HUDEP-2 (cell line): Measurements from ENCODE around the gene ICE1.
"Not testable (repeated sequence)": the region's sequence is repeated elsewhere in the genome, so short reads cannot be mapped to it uniquely, and the experiment has no call there.

Experiments
- DNase-seq, 76 experiments: peaks; one replicate each; lab custom pipeline; 2025; ENCODE audit not compliant: unreplicated experiment in 76 of 76; lab: John Stamatoyannopoulos, UW

The ICE1 gene

DNA sequence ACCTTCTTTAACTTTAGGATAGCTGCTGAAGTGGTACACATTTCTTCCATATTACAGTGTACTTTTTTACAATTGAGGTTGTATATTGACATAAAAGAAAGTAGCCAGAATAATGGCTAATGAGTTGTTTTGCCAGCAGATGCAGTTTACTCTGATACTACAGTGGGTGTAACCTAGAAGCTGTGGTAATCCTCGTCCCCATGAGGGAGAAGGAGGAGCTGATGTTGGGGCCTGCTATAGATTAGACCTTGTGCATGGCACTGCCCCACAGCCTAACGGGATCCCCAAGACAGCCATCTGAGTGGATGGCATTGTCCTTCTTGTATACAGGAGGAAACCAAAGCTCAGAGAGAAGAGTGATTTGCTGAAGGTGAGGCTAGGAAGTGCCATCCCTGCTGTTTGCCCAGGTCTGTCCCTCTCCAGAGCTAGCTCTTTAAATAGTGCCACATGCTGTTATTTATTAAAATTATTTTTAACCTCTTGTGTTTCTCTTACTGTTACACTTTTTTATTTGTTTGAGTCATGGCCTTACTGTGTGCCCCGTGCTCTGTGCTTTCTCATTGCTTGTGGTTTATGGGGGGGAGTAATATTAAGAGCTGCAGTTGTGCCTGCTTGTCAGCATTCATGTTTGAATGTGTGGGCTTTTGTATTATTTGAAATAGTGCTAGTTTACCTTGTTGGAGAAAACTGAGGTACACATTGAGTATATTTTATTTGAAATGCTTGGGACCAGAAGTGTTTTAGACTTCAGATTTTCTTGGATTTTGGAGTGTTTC, 65.3 kb downstream of the ICE1 start:
- DNase-seq: peak in 14 of 76 experiments; percentile 1 to 38 (median 14)

DNA sequence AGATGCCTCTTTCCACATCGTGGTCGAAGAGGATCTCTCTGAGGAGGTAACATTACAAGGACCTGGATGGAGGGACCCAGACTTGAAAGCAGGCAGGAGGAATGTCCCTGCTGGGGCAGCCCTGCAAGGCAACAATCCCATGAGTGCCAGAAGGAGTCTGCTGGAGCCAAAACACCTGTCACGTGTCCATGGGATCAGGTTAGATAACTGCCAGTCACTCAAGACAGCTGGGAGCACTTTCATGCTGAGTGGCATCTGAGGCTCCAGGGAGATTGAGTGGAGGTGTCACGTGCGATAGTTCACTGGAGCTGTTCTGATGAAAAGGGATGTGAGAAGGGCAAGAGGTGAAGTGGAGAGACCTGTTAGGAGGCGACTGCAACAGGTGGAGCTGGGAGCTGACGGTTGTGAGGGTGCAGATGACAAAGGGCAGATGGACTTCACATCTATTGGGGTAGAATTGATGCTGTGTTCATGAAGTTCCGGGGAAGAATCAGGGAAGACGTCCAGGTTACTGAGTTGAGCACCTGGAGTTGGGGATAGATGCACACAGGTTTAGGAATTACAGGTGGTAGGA, 68.4 kb downstream of the ICE1 start:
- no peak for DNase-seq

DNA sequence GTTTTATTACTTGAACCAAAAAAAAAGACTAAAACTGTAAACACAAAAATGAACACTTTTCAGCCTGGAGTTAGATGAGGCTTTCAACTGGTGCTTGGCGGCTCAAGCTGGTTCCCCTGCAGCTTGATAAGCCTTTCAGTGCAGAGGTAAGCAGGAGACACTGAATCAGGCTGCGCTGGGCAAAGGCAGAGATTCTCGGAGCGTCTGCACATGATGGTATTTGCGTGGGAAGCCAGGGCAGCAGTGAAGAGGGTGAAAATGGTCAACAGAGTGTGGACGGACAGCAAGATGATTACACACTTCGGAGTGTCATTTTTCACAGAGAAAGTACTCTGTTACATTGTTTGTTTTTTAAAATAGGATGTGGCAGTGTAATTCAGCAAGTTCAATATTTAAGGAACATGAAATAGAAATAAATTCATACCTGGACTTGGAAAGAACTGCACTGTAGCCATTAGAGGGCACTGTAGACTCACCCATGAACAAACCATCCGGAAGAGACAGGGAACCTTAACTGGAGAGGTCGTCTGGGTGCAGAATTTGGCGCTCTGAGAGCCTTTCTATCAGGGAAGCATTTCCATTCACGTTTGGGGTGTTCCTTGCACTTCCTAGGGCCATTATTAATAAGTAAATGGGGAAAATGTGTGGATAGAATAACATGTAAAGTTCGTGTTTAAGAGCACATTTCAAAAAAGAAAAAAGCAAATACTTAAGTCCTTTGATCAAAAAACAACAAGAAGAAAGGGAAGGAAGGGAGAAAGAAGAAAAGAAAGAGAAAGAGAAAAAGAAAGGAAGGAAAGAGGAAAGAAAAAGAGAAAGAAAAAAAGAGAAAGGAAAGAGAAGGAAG, 69.8 kb downstream of the ICE1 start:
- peak in 40 of 76 experiments; percentile 0 to 65 (median 27) for DNase-seq

DNA sequence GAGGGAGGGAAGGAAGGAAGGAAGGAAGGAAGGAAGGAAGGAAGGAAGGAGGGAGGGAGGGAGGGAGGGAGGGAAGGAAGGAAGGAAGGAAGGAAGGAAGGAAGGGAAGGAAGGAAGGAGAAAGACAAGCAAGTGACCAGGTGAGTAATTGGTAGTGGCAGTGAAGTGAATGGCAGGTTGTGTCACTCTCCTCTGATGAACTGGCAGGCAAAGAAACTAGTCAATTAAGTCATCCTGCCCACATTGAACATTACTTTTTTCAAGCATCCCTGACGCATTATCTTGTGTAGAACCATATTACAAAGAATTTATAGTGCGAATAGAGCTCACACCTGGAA, 70.4 kb downstream of the ICE1 start:
- not testable (repeated sequence) for DNase-seq

DNA sequence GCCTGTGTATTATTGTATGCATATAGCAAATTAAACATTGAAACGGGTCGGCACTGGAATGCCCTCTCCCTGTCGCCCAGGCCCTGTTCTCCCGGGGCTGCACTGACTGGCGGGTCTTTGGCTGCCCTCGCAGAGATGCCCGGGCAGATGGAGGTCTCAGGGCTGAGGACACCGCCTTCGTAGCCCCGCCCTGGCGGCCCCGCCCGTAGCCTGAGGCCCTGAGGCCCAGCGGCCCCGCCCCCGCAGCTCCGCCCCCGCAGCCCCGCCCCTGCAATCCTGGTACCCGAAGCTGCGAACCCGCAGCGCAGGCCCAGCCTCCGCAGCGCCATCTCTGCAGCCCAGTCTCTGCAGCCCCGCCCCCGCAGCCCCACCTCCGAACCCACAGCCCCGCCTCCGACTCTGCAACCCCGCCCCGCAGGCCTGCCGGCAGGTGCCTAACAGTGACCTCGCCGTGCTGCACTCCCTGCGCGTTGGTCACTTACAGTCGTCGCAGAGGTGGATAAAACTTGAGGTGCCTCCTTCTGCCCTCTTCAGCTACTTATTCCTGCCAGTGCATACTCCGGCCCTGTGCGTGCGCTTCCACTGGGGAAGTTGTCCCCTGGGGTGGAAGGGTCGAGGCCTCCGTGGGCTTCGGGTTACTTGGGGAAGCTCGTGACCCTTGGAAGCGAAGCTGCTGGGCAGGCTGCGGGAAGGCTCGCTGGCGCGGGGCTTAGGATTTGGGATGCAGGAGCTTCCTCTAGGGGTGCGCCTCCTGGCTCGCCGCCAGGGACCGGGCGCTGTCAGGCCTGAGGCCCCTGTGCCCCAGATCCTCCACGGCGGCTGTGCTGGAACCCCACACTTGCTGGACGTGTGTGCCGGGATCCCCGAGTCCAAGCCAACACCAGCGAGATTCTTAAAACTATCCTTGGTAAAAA, 72.3 kb downstream of the ICE1 start:
- DNase-seq: peak in 65 of 76 experiments; percentile 1 to 81 (median 59)

DNA sequence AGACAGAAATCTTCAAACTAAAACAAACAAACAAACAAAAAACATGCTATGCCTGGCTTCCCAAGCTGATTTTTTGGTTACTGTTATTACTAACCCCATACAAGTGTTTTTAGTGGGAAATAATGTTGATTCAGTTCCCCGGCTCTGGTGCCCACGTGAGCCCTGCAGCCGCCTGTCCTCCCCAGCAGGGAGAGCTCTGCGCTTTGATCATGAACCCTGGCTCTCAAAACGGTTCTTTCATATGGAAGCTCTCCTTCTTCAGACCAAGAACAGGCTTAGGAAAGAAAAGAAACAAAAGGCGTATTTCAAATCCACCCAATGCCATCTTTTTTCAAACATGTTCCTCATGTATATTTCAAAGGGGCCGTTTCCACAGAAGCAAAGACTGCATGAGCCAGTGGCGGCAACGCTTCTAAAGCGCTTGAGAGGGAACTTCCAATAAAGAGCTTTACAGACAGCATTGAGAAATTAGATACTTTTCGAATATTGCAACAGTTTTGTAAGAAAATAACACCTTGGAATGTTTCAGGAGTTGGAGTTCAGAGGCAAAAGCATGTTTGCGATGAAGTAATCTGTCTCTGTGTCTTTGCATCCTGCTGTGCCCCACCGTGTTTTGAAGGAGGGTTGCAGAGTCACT, 74.8 kb downstream of the ICE1 start:
- peak in 28 of 76 experiments; percentile 1 to 42 (median 12) for DNase-seq

DNA sequence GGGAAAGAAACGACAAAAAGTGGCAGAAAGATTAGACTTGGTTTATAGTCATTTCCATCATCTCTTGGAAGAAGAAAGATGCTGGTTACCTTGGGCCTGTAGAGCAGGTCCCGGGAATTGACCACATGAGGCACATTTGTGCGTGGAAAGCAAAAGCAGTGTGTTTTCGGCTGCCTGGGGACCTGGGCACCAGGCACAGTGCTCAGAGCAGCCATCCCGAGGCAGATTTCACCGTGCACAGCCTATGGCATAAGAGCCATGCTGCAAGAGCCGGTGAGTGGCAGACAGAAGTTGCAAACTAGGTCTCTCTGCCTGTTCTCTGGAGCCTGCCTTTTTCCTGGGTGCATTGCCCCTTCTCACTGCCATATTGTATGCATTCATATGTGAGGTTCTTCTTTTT, 77.0 kb downstream of the ICE1 start:
- no peak for DNase-seq

DNA sequence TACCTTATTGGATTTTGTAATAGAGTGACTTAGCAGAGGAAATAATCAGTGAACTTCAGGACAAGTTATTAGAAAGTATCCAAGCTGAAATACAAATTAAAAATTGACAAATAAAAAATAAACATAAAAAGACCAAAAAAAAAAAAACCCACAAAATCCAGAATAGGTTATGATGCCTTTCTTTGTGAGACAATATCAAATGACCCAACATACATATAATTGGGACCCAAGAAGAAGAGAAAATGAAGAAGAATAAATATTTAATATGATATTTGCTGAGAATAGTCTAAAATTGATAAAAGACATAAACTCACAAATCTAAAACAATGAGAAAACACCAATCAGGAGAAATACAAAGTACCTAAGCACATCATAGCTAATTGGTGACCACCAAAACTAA, 81.8 kb downstream of the ICE1 start:
- no peak for DNase-seq

DNA sequence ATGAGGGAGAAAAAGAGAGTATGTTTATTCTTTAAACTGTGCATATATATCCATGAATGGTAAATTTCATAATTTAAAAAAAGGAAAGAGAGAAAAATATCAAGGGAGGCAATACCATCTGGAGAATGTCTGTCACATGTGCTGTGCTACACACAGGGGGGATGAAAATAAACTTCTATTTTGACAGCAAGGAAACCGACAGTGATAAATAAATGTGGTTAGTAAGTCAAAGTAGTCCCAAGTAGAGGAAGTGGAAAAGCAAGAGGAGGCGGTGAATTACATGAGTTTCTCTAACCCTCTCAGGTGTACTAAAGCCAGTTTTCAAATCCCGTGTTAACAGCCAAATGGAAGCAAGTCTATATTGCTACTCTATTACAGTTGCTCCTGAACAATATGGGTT, 83.3 kb downstream of the ICE1 start:
- no peak for DNase-seq

DNA sequence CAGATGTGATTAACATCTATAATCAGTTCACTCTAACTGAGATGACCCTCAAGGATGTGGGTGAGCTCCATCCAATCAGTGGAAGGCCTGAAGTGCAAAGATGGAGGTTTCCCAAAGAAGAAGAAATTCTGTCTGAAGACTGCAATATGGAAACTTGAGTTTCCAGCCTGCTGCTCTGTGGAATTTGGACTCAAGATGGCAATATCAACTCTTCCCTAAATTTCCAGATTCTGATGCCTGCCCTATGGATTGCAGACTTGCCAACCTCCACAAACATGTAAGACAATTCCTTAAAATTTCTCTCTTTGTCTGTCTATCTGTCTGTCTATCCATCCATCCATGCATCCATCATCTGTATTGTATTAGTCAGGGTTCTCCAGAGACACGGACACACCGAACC, 85.9 kb downstream of the ICE1 start:
- no peak for DNase-seq

DNA sequence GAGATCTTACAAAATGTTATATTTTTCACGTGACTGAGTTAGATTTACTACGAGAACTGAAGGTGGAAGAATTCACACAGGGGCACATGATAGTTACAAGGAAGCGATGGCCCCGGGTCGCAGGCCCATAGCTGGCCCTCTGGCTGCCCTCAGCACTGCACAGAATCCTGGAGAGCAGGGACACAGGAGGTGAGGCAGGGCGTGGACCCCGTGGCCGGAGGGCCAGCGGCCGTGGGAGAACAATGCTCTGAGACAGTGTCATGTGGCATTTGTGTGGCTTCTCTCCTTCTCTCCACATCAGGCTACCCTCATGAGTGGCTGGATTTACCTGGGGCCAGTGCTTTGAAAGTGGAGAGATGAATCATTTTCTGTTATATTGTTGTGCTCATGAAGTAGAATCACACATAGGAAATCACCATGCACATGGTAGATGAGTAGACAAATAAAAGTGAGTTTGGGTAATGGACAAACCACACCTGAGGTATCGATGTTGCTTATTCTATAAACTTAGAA, 89.5 kb downstream of the ICE1 start:
- DNase-seq: no peak

DNA sequence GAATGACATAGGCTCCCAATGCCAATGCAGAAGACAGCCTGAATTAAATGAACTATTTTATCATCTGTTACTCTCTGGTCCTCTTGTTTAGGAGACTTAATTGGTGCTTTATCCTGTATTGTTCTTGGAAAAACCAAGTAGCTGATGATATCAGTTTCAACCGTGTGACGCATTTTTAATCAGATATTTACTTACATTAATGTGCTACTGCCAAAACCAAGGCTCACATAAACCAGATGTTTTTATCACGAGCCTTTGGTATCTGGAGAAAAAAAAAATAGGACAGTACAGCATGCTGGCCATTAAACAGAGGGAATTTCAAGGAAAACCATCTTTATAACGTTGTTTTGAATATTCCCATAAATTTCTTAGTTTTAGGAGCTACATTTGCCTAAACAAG, 90.1 kb downstream of the ICE1 start:
- no peak for DNase-seq

DNA sequence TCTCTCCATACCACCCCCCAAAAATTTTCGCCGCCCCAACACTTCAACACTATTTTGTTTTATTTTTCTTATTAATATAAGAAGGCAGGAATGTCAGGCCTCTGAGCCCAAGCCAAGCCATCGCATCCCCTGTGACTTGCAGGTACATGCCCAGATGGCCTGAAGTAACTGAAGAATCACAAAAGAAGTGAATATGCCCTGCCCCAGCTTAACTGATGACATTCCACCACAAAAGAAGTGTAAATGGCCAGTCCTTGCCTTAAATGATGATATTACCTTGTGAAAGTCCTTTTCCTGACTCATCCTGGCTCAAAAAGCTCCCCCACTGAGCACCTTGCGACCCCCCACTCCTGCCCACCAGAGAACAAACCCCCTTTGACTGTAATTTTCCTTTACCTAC, 98.1 kb downstream of the ICE1 start:
- DNase-seq: not testable (repeated sequence)

DNA sequence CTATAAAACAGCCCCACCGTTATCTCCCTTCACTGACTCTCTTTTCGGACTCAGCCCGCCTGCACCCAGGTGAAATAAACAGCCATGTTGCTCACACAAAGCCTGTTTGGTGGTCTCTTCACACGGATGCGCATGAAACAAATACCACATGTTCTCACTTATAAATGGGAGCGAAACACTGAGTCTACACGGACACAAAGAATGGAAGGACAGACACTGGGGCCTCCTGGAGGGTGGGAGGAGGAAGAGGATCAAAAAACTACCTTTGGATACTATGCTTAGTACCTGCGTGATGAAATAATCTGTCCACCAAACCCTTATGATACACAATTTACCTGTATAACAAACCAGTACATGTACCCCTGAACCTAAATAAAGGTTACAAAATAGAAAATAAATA, 98.6 kb downstream of the ICE1 start:
- no peak for DNase-seq

DNA sequence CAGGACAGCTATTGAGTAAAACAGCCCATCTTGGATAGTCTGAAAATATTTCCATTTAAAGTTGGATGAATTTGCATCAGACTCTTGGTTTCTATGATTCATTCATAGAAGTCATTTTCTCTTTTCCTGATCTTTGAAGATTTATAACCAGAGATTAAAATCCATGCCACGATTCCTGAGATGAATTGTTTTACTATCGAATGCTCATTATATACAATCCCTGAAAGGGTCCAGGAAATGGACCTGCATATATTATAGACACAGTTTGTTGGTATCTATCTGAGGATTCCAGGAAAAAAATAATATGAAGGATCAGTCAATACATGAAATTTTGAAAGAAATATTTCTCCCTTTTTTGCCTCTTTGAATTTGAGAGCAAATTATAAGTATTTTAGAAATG, 99.0 kb downstream of the ICE1 start:
- DNase-seq: no peak

DNA sequence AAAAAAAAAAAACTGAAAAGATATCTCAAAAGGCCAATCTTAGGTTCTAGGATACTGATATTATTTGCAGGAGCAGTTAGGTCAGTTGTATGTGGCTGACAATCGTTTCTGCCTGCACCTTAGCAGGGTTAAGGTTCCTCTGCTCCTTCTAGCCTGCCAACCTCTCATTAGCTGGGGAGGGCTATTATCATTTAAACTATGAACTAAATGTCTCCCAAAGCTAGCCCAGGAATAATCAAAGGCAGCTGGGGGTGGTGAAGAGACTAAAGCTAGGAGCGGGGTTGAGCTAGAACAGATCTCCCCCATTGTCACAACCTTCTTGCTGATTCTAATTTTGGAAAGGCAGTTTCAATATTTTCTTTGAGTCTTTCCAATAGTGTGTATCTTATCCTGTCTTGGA, 99.9 kb downstream of the ICE1 start:
- no peak for DNase-seq

DNA sequence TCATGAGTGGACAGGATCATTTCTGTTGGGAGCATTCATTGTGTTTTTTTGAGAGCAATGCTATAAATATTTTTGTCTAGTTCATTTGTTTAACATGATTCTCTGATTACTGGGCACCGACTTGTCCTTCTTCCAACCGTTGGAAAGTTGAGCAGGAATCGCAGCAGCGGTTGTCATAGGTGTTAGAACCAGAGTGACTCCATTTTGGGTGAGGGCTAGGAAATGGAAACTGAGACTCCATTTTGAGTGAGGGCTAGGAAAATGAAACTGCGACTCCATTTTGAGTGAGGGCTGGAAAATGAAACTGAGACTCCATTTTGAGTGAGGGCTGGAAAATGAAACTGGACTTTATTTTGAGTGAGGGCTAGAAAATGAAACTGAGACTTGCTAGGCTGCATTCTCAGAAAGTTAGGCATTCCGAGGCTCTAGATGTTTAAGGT, 100.6 kb downstream of the ICE1 start:
- DNase-seq: no peak

DNA sequence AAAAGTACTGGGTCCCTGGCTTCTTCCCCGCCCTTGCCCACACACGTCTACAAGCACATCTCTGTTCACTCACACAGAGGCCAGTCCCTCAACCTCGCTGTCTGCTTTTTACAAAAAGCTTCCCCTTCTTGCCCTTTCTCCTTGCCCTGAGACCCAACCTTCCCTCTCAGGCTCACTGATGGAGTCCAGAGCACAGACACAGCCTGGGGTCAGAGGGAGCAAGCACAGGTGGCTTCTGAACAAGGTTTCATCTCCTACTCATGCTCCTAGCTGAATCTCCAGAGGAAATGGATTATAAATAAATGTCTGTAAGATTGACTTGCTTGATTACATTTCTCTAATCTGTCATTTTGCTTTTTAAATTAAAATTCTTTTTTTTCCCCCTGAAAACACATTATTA, 101.8 kb downstream of the ICE1 start:
- DNase-seq: no peak

DNA sequence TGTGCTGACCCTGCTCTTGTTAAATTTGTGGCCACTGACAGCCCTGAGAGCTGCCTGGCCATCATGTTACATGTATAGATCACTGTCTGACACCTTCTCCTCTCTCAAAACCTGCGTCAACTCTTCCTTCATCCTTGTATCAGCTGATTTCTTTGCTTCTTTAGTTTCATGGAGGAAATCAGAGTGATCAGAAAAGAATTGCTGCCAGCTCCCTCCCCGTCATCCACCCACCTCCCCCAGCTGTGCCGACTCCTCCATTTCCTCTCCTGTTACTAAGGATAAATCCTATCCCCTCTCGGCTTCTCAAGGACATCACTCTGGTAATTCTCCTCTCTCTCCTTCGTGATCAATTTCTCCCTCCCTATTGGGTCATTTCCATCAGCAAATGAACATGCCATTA, 108.9 kb downstream of the ICE1 start:
- DNase-seq: no peak
